Cardiac muscle cell (in vitro differentiated cells and primary cell): ENCODE measurements around the gene C12orf50. TPM values are rescaled to one million over a fixed set of nuclear protein-coding genes. Genes with fewer than 3 reads are reported as not detected.
"Not testable (repeated sequence)": the region's sequence is repeated elsewhere in the genome, so short reads cannot be mapped to it uniquely, and the experiment has no call there.

Experiments
- DNase-seq, 2 donors: peaks; one replicate each; pipeline versions ENCODE4 v3.0.0 to v3.0.0-alpha.2; 2010 to 2017; ENCODE audit warnings: low read depth in 1 of 2, low spot score in 1 of 2
- H3K27ac ChIP-seq: fragments of 200-600 bp; sonication (generic); 2 replicates; pipeline ENCODE4 v1.5.1; 2016
- H3K27me3 ChIP-seq: fragments of 200-600 bp; sonication (generic); 2 replicates; pipeline ENCODE4 v1.6.0; 2016; ENCODE audit warnings: control low read depth
- H3K36me3 ChIP-seq: fragments of 200-600 bp; sonication (generic); 2 replicates; pipeline ENCODE4 v1.5.1; 2016; ENCODE audit warnings: control low read depth
- H3K4me1 ChIP-seq: fragments of 200-600 bp; sonication (generic); 2 replicates; pipeline ENCODE4 v1.8.1; 2017; ENCODE audit warnings: low read depth, mild to moderate bottlenecking, mixed run types
- H3K4me3 ChIP-seq: fragments of 200-600 bp; sonication (generic); 2 replicates; pipeline ENCODE4 v1.5.1; 2016; ENCODE audit warnings: mild to moderate bottlenecking
- H3K9me3 ChIP-seq: fragments of 200-600 bp; sonication (generic); 2 replicates; pipeline ENCODE4 v1.5.1; 2017; ENCODE audit warnings: low read depth, mild to moderate bottlenecking, control low read depth
- CTCF ChIP-seq: IDR thresholded peaks from 2 replicates; pipeline ENCODE4 v1.5.1; 2012; ENCODE audit warnings: low read depth, mild to moderate bottlenecking, low read length
- polyA plus RNA-seq: library from polyadenylated mRNA; unstranded; fragments of >200 nt; fragmentation: Nextera tagmentation; extraction: Ambion mirVana; gene quantifications from 2 replicates; pipeline ENCODE4 v1.2.1, GENCODE V29; 2016
- total RNA-seq: library from RNA; depleted of rRNA; stranded (reverse); fragments of >200 nt; gene quantifications from 2 replicates; pipeline ENCODE4 v1.2.3, GENCODE V29; 2016

The C12orf50 gene
- total and polyA plus RNA-seq, 2 experiments from 2014 or later = not detected

- Histone ChIP-seq H3K4me1 (no peaks in the 10 kb centered on the region), H3K27me3 (no peaks in the 10 kb centered on the region), H3K9me3 (no peaks in the 10 kb centered on the region), H3K27ac (no peak overlapping the region), H3K36me3 (no peaks in the 10 kb centered on the region), H3K4me3 (no peak overlapping the region)
- no peak for TF ChIP-seq CTCF
- no peak for DNase-seq
These were observed 53.3 kb downstream of the C12orf50 start for GRCh38 chr12:87975879-87976278.

GRCh38 chr12:87967871-87968270 is 61.3 kb downstream of the C12orf50 start:
- Histone ChIP-seq H3K27ac (no peak overlapping the region), H3K4me3 (no peak overlapping the region), H3K27me3 (no peaks in the 10 kb centered on the region), H3K36me3 (no peaks in the 10 kb centered on the region), H3K4me1 (no peaks in the 10 kb centered on the region), H3K9me3 (no peaks in the 10 kb centered on the region)
- TF ChIP-seq CTCF = no peak
- peak; percentile 55 to 67 for DNase-seq

GRCh38 chr12:87960566-87960965 is 68.6 kb downstream of the C12orf50 start:
- DNase-seq = no peak
- Histone ChIP-seq H3K4me1 (no peaks in the 10 kb centered on the region), H3K4me3 (no peak overlapping the region), H3K36me3 (no peaks in the 10 kb centered on the region), H3K9me3 (no peaks in the 10 kb centered on the region), H3K27ac (no peak overlapping the region), H3K27me3 (no peaks in the 10 kb centered on the region)
- TF ChIP-seq CTCF = no peak

GRCh38 chr12:87954028-87954427 is 75.2 kb downstream of the C12orf50 start:
- not testable (repeated sequence) for H3K27me3 ChIP-seq, H3K4me3 ChIP-seq, H3K9me3 ChIP-seq, DNase-seq, H3K4me1 ChIP-seq, H3K27ac ChIP-seq, H3K36me3 ChIP-seq

- no peaks in the 10 kb centered on the region for H3K9me3 ChIP-seq
- peak; percentile 59 for TF ChIP-seq CTCF
- H3K4me1 ChIP-seq = no peaks in the 10 kb centered on the region
- no peak overlapping the region for H3K27ac ChIP-seq
- no peaks in the 10 kb centered on the region for H3K27me3 ChIP-seq
- DNase-seq = peak; percentile 37 to 68
- no peaks in the 10 kb centered on the region for H3K36me3 ChIP-seq
- no peak overlapping the region for H3K4me3 ChIP-seq
These were observed 75.8 kb downstream of the C12orf50 start for GRCh38 chr12:87953256-87953860.

- Histone ChIP-seq H3K27ac (no peak overlapping the region), H3K9me3 (no peaks in the 10 kb centered on the region), H3K36me3 (no peaks in the 10 kb centered on the region), H3K4me1 (no peaks in the 10 kb centered on the region), H3K4me3 (no peak overlapping the region), H3K27me3 (no peaks in the 10 kb centered on the region)
- TF ChIP-seq CTCF = no peak
- peak in 1 of 2 donors; percentile 10 for DNase-seq
These were observed 76.4 kb downstream of the C12orf50 start for GRCh38 chr12:87952850-87953249.
